Measurements from ENCODE around the gene HOXA2.

HOXA2 gene

GRCh38 chr7:27102581-27103442 is at the start of gene HOXA2:
TSS of gene HOXA2 (minus strand) at chr7:27102683. CDS start at chr7:27102500, 183 bp downstream.
- DNase-seq, result no peak

GRCh38 chr7:27151341-27151930 is 49.0 kb upstream of the HOXA2 start:
- no peak for DNase-seq

- peak in 12 of 51 donors; percentile 4 to 56 (median 17) for DNase-seq
These were observed 48.3 kb upstream of the HOXA2 start for GRCh38 chr7:27150568-27151340.

- no peak for DNase-seq
These were observed 47.5 kb upstream of the HOXA2 start for GRCh38 chr7:27149842-27150567.

GRCh38 chr7:27148756-27149641 is 46.5 kb upstream of the HOXA2 start:
- DNase-seq, result no peak

- no peak for DNase-seq
These were observed 45.7 kb upstream of the HOXA2 start for GRCh38 chr7:27148031-27148755.

GRCh38 chr7:27147199-27148030 is 44.9 kb upstream of the HOXA2 start, which contains the start of gene HOXA6:
TSS of gene HOXA6 (minus strand) at chr7:27147774. CDS start at chr7:27147749, 25 bp downstream.
- no peak for DNase-seq

GRCh38 chr7:27146491-27147198 is 44.2 kb upstream of the HOXA2 start:
- DNase-seq, result no peak

GRCh38 chr7:27145914-27146412 is 43.5 kb upstream of the HOXA2 start:
- DNase-seq, result no peak

GRCh38 chr7:27145165-27145913 is 42.9 kb upstream of the HOXA2 start:
- no peak for DNase-seq

- DNase-seq, result no peak
These were observed 42.3 kb upstream of the HOXA2 start for GRCh38 chr7:27144781-27145164.

- no peak for DNase-seq
These were observed 41.7 kb upstream of the HOXA2 start for GRCh38 chr7:27143950-27144780.

- DNase-seq, result no peak
These were observed 40.8 kb upstream of the HOXA2 start, which contains the start of gene HOXA5 for GRCh38 chr7:27143023-27143949. TSS of gene HOXA5 (minus strand) at chr7:27143681. CDS start at chr7:27143607, 74 bp downstream.

- no peak for DNase-seq
These were observed 40.1 kb upstream of the HOXA2 start for GRCh38 chr7:27142580-27143022.

Measured in hypothalamus (tissue), 51 donors.